ENCODE measurements around the gene FNDC11. TPM values are rescaled to one million over a fixed set of nuclear protein-coding genes. Genes with fewer than 3 reads are reported as not detected.

FNDC11 gene
- polyA plus RNA-seq, 2 of the 4 experiments (the other 2 are of a cell fraction) = 0.14 to 0.18 TPM

DNA sequence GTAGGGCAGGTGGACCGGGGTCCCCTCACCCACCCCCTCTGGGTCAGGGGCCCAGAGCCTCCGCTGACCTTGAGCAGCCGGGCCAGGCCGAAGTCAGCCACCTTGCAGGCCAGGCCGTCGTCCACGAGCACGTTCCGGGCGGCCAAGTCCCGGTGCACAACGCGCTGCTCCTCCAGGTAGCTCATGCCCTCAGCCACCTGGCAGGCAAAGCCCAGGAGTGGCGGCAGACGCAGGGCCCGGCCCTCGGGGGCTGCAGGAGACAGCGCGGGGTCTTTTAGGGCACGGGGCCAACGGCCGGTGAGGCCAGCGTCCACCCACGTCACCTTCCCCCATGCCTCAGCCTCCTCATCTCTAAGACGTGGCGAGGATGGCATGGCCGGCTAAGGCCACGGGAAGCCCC is 12.6 kb upstream of the FNDC11 start:
- no peak overlapping the region for H3K4me2 ChIP-seq
- no peaks in the 10 kb centered on the region for H3K9me3 ChIP-seq
- H3K4me1 ChIP-seq = peaks cover 26% of the 10 kb centered on the region
- CTCF ChIA-PET = interaction anchor here (1.1 to 4.8 kb wide), 3 partner anchors 12 to 432 kb away, joined by 4 to 93 read pairs (median 7); partner anchors contain the start of gene FNDC11
- ATAC-seq = no peak
- no peak for DNase-seq (ENCODE audit: low read depth in 1 of 2, low spot score in 1 of 2)
- no peak overlapping the region for H3K4me3 ChIP-seq
- FAIRE-seq = no peak
- POLR2A ChIA-PET = no interaction called here
- WGBS (ENCODE audit: missing lambda C conversion rate) = 95% methylated on average over 7 of the region's 28 CpGs
- TF ChIP-seq GATA3 (IDR thresholded peaks at IDR 0.05; ENCODE audit: borderline replicate concordance) = no peak
- TF ChIP-seq MAZ (IDR thresholded peaks at IDR 0.05; ENCODE audit: borderline replicate concordance, low read depth, low read length) = no peak
- TF ChIP-seq HOXB13 (CRISPR knock-in tag; IDR thresholded peaks at IDR 0.05; ENCODE audit: low read depth) = no peak
- TF ChIP-seq JUN (IDR thresholded peaks at IDR 0.05) = no peak
- no peak for TF ChIP-seq HDAC2 (IDR thresholded peaks at IDR 0.05)
- TF ChIP-seq, protein P1, sequence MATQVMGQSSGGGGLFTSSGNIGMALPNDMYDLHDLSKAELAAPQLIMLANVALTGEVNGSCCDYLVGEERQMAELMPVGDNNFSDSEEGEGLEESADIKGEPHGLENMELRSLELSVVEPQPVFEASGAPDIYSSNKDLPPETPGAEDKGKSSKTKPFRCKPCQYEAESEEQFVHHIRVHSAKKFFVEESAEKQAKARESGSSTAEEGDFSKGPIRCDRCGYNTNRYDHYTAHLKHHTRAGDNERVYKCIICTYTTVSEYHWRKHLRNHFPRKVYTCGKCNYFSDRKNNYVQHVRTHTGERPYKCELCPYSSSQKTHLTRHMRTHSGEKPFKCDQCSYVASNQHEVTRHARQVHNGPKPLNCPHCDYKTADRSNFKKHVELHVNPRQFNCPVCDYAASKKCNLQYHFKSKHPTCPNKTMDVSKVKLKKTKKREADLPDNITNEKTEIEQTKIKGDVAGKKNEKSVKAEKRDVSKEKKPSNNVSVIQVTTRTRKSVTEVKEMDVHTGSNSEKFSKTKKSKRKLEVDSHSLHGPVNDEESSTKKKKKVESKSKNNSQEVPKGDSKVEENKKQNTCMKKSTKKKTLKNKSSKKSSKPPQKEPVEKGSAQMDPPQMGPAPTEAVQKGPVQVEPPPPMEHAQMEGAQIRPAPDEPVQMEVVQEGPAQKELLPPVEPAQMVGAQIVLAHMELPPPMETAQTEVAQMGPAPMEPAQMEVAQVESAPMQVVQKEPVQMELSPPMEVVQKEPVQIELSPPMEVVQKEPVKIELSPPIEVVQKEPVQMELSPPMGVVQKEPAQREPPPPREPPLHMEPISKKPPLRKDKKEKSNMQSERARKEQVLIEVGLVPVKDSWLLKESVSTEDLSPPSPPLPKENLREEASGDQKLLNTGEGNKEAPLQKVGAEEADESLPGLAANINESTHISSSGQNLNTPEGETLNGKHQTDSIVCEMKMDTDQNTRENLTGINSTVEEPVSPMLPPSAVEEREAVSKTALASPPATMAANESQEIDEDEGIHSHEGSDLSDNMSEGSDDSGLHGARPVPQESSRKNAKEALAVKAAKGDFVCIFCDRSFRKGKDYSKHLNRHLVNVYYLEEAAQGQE (IDR thresholded peaks at IDR 0.05) = no peak
- TF ChIP-seq, protein P2, sequence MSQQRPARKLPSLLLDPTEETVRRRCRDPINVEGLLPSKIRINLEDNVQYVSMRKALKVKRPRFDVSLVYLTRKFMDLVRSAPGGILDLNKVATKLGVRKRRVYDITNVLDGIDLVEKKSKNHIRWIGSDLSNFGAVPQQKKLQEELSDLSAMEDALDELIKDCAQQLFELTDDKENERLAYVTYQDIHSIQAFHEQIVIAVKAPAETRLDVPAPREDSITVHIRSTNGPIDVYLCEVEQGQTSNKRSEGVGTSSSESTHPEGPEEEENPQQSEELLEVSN (IDR thresholded peaks at IDR 0.05; ENCODE audit: borderline replicate concordance, low read depth) = no peak
- TF ChIP-seq, protein P3, sequence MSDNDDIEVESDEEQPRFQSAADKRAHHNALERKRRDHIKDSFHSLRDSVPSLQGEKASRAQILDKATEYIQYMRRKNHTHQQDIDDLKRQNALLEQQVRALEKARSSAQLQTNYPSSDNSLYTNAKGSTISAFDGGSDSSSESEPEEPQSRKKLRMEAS (IDR thresholded peaks at IDR 0.05) = no peak
- TF ChIP-seq, protein P4, sequence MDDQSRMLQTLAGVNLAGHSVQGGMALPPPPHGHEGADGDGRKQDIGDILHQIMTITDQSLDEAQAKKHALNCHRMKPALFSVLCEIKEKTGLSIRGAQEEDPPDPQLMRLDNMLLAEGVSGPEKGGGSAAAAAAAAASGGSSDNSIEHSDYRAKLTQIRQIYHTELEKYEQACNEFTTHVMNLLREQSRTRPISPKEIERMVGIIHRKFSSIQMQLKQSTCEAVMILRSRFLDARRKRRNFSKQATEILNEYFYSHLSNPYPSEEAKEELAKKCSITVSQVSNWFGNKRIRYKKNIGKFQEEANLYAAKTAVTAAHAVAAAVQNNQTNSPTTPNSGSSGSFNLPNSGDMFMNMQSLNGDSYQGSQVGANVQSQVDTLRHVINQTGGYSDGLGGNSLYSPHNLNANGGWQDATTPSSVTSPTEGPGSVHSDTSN (IDR thresholded peaks at IDR 0.05) = no peak
- TF ChIP-seq ZFP36 (IDR thresholded peaks at IDR 0.05; ENCODE audit: borderline replicate concordance, partially characterized antibody) = no peak
- no peak for TF ChIP-seq POLR2A (IDR thresholded peaks at IDR 0.05; ENCODE audit: low read length)
- no peak for TF ChIP-seq ZSCAN20 (CRISPR knock-in tag; IDR thresholded peaks at IDR 0.05)
- no peak for TF ChIP-seq RARB (CRISPR knock-in tag; IDR thresholded peaks at IDR 0.05)
- TF ChIP-seq, protein P5, sequence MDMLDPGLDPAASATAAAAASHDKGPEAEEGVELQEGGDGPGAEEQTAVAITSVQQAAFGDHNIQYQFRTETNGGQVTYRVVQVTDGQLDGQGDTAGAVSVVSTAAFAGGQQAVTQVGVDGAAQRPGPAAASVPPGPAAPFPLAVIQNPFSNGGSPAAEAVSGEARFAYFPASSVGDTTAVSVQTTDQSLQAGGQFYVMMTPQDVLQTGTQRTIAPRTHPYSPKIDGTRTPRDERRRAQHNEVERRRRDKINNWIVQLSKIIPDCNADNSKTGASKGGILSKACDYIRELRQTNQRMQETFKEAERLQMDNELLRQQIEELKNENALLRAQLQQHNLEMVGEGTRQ (IDR thresholded peaks at IDR 0.05) = no peak
- TF ChIP-seq NR3C1 (IDR thresholded peaks at IDR 0.05) = no peak
- no peak for TF ChIP-seq HOXA7 (CRISPR knock-in tag; IDR thresholded peaks at IDR 0.05)
- TF ChIP-seq, protein P6, sequence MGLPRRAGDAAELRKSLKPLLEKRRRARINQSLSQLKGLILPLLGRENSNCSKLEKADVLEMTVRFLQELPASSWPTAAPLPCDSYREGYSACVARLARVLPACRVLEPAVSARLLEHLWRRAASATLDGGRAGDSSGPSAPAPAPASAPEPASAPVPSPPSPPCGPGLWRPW (IDR thresholded peaks at IDR 0.05) = no peak
- TF ChIP-seq, protein P7, sequence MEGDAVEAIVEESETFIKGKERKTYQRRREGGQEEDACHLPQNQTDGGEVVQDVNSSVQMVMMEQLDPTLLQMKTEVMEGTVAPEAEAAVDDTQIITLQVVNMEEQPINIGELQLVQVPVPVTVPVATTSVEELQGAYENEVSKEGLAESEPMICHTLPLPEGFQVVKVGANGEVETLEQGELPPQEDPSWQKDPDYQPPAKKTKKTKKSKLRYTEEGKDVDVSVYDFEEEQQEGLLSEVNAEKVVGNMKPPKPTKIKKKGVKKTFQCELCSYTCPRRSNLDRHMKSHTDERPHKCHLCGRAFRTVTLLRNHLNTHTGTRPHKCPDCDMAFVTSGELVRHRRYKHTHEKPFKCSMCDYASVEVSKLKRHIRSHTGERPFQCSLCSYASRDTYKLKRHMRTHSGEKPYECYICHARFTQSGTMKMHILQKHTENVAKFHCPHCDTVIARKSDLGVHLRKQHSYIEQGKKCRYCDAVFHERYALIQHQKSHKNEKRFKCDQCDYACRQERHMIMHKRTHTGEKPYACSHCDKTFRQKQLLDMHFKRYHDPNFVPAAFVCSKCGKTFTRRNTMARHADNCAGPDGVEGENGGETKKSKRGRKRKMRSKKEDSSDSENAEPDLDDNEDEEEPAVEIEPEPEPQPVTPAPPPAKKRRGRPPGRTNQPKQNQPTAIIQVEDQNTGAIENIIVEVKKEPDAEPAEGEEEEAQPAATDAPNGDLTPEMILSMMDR (IDR thresholded peaks at IDR 0.05) = no peak
- no peak overlapping the region for H3K27ac ChIP-seq

DNA sequence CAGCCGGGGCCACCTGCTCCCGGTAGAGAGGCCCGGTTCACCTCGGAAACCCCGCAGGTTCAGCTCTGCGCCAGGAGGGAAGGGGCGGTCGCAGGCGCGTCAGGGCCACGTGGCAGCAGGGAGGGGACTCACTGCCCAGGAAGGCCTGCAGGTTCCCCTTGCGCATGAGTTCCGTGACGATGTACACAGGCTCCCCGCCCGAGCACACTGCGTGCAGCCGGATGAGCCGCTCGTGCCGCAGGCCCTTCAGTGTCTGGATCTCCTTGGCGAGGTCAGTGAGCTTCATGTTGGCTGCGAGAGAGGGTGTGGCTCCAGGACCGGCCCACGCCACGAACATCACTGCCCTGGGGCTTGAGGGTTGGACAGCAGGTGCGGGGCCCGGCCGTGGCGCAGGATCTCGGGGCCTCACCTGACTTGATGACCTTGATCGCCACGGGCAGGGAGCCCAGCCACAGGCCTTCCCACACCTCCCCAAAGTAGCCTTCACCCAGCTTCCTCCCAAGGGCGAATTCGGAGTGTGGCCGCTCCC is 11.9 kb upstream of the FNDC11 start:
- DNase-seq (ENCODE audit: low read depth in 1 of 2, low spot score in 1 of 2) (no peak), ATAC-seq (no peak)
- no peak overlapping the region for H3K4me3 ChIP-seq

More for the DNA sequence above, 11.9 kb upstream of the FNDC11 start:
- Histone ChIP-seq H3K9me3 (no peaks in the 10 kb centered on the region), H3K4me2 (no peak overlapping the region), H3K27ac (no peak overlapping the region), H3K4me1 (peaks cover 19% of the 10 kb centered on the region)
- WGBS (ENCODE audit: missing lambda C conversion rate) = 88% methylated on average over 22 of the region's 36 CpGs
- FAIRE-seq = no peak
- ChIA-PET CTCF (interaction anchor here (0.6 to 2.0 kb wide), 3 partner anchors 46 to 579 kb away, joined by 3 to 7 read pairs (median 4); no protein-coding TSS in a partner anchor), POLR2A (interaction anchor here (1.0 kb wide), 1 partner anchor 439 kb away, joined by 4 read pairs; the partner anchor contains the start of gene PRPF6)
- TF ChIP-seq, protein P8, sequence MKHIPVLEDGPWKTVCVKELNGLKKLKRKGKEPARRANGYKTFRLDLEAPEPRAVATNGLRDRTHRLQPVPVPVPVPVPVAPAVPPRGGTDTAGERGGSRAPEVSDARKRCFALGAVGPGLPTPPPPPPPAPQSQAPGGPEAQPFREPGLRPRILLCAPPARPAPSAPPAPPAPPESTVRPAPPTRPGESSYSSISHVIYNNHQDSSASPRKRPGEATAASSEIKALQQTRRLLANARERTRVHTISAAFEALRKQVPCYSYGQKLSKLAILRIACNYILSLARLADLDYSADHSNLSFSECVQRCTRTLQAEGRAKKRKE (CRISPR knock-in tag; IDR thresholded peaks at IDR 0.05; ENCODE audit: low read depth) = no peak
- TF ChIP-seq ZC3H11A (IDR thresholded peaks at IDR 0.05) (no peak), HDAC2 (IDR thresholded peaks at IDR 0.05) (no peak), ZFP36 (IDR thresholded peaks at IDR 0.05; ENCODE audit: borderline replicate concordance, partially characterized antibody) (no peak), JUN (IDR thresholded peaks at IDR 0.05) (no peak), FOSL2 (IDR thresholded peaks at IDR 0.05) (no peak), FOSL2 (CRISPR knock-in tag; IDR thresholded peaks at IDR 0.05) (no peak), RAD21 (conservative IDR thresholded peaks at IDR 0.05 in 1 of 2, IDR thresholded peaks at IDR 0.05 in 1 of 2) (no peak), HOXB13 (CRISPR knock-in tag; IDR thresholded peaks at IDR 0.05; ENCODE audit: low read depth) (no peak), CBX8 (IDR thresholded peaks at IDR 0.05) (no peak), CHD4 (IDR thresholded peaks at IDR 0.05; ENCODE audit: borderline replicate concordance) (no peak)
- TF ChIP-seq, protein P4 (IDR thresholded peaks at IDR 0.05) = no peak
